ENCODE measurements around the gene TLR7. TPM values are rescaled to one million over a fixed set of nuclear protein-coding genes. Genes with fewer than 3 reads are reported as not detected.

The TLR7 gene
- total RNA-seq, 1 experiment from 2014 or later, result not detected

DNA sequence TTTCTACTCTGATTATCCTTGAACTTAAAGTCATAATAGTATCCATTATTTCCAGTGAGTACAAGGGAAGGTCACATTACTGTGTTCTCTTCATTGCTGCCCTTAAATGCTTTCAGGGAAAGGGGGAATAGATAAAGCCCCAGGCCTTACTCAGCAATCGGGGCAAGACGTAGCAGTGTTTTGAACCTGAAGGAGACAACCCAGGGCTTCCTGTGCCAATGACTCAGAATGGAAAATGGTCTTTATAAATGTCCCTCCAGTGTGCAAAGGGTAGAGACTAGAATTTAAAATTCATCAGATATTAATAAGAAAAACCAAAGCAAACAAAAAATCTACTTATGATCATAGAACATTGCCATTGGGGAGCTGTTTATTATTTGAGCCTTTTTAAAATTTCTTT, 63.3 kb downstream of the TLR7 start:
- DNase-seq (ENCODE audit: low spot score), result no peak

GRCh38 chrX:12932244-12932643, 65.4 kb downstream of the TLR7 start:
- no peak for DNase-seq (ENCODE audit: low spot score)

- no peak for DNase-seq (ENCODE audit: low spot score)
Measured at GRCh38 chrX:12934850-12935249, 68.0 kb downstream of the TLR7 start.

- no peak for DNase-seq (ENCODE audit: low spot score)
Measured at GRCh38 chrX:12936947-12937346, 70.1 kb downstream of the TLR7 start.

Other genes with a start within 250 kb of the TLR7 start
- gene PRPS2, start 75.7 kb upstream of the TLR7 start, total RNA-seq (2014; rRNA removed; shearing (Covaris generic)), result 12.4 and 21.0 TPM in 2 replicates
- not detected in 2 replicates for gene TLR8, start 39.5 kb downstream of the TLR7 start, total RNA-seq (2014; rRNA removed; shearing (Covaris generic))
- 538 and 675 TPM in 2 replicates for gene TMSB4X, start 108.0 kb downstream of the TLR7 start, total RNA-seq (2014; rRNA removed; shearing (Covaris generic))
- gene FAM9C, start 177.5 kb downstream of the TLR7 start, total RNA-seq (2014; rRNA removed; shearing (Covaris generic)), result not detected in 2 replicates